ENCODE data around the gene AGER.
"Not testable (repeated sequence)": the region's sequence is repeated elsewhere in the genome, so short reads cannot be mapped to it uniquely, and the experiment has no call there.

AGER gene

GRCh38 chr6:32184084-32184640 lies at the start of gene AGER:
Gene AGER (minus strand): TSS chr6:32184253. CDS start chr6:32184222, 31 bp downstream.
- no peak for DNase-seq

- DNase-seq = no peak
Observed at GRCh38 chr6:32226434-32226833, 42.4 kb upstream of the AGER start.

GRCh38 chr6:32224696-32225095 lies 40.6 kb upstream of the AGER start:
- DNase-seq = no peak

- DNase-seq = no peak
Observed at GRCh38 chr6:32223258-32224235, 39.5 kb upstream of the AGER start, which contains the start of gene NOTCH4. Gene NOTCH4 (minus strand): TSS chr6:32224067. CDS start chr6:32223928, 139 bp downstream.

- DNase-seq = no peak
Observed at GRCh38 chr6:32222333-32223230, 38.5 kb upstream of the AGER start.

GRCh38 chr6:32220021-32220420 lies 36.0 kb upstream of the AGER start:
- DNase-seq = no peak

GRCh38 chr6:32218167-32218566 lies 34.1 kb upstream of the AGER start:
- no peak for DNase-seq

GRCh38 chr6:32216998-32217397 lies 32.9 kb upstream of the AGER start:
- DNase-seq = no peak

GRCh38 chr6:32216285-32216684 lies 32.2 kb upstream of the AGER start:
- no peak for DNase-seq

- no peak for DNase-seq
Observed at GRCh38 chr6:32215617-32216016, 31.6 kb upstream of the AGER start.

- DNase-seq = no peak
Observed at GRCh38 chr6:32214126-32214525, 30.1 kb upstream of the AGER start.

GRCh38 chr6:32213649-32214048 lies 29.6 kb upstream of the AGER start:
- DNase-seq = no peak

- no peak for DNase-seq
Observed at GRCh38 chr6:32212076-32212760, 28.2 kb upstream of the AGER start.

- not testable (repeated sequence) for DNase-seq
Observed at GRCh38 chr6:32211432-32211831, 27.4 kb upstream of the AGER start.

GRCh38 chr6:32210191-32210601 lies 26.1 kb upstream of the AGER start:
- DNase-seq = no peak

- no peak for DNase-seq
Observed at GRCh38 chr6:32208996-32209395, 24.9 kb upstream of the AGER start.

GRCh38 chr6:32204268-32204715 lies 20.2 kb upstream of the AGER start:
- no peak for DNase-seq

- DNase-seq = no peak
Observed at GRCh38 chr6:32203426-32204267, 19.6 kb upstream of the AGER start.

GRCh38 chr6:32202186-32202585 lies 18.1 kb upstream of the AGER start:
- no peak for DNase-seq

GRCh38 chr6:32200711-32201475 lies 16.8 kb upstream of the AGER start:
- no peak for DNase-seq

- no peak for DNase-seq
Observed at GRCh38 chr6:32198866-32199265, 14.8 kb upstream of the AGER start.

Measured in NCI-H187 treated with DMSO at 0.1 percent for 48 hours (cell line).